Measurements from ENCODE around the gene MBNL2.

MBNL2 gene

DNA sequence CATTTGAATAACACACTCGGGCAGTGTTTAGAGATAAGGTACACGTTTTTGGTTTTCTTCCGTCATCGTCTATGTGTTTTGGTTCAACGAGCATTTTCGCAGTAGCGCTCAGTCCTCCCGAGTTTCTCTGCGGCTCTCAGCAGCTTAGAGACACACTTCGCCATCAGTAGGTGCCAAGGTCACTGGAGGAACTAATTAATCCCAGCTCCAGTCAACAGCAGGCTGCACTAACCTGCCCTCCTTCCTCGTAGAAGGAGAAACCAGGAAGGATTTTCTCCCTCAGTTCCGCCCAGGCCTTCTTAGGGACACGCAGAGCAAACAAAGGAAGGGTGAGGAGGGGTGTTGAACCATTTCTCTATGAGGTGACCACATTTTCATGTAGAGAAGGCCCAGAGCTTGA, 12.6 kb downstream of the MBNL2 start:
- no peak for DNase-seq (ENCODE audit: low read depth)

DNA sequence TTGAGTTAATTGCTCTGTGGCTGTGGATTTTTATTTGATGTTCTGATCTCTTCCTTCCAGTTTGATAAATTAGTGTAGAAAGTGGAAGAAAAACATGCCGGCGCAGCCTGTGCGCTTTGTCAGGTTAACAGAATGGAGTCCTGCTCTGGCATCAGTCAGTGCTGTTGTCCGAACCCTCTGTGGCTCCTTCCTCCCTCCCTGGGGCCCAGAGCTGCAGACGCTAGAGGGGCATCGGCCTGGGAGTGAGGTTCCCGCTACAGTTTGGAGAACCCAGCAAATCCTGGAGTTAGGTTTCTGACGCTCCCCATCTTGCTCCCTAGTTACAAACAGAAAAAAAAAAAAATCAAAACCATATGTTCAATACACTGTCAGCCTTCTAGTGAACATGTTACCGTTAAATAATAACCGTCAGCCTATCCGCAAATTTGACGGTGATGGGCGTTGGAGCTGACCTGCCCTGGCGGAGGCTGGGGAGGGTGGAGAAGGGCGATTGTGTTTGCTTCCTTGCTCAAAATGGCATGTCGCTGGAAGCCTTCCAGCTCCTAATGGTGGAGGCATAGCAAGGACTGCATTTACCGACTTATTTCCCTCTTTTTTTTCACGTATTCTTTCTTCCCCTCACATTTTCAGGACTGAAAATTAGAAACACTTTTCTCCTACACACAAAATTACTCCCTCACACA, 13.6 kb downstream of the MBNL2 start:
- no peak for DNase-seq (ENCODE audit: low read depth)

DNA sequence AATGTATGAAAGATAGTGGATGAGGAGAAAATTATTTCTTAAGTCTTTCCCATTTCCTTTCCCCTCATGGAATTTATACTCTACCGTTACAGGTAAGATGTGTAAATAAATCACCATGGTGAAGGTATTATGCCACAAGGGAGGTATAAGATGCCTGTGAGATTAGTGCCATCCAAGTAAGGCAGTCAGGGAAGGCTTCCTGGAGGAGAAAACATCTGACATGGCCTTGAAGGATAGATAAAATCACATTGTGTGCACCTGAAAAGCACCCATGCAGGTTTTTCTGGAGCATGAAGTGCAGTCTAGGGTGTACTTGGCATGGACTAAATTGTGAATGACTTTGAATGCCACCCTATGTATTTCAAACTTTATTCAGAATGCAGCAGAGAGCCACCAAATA, 15.3 kb downstream of the MBNL2 start:
- no peak for DNase-seq (ENCODE audit: low read depth)

DNA sequence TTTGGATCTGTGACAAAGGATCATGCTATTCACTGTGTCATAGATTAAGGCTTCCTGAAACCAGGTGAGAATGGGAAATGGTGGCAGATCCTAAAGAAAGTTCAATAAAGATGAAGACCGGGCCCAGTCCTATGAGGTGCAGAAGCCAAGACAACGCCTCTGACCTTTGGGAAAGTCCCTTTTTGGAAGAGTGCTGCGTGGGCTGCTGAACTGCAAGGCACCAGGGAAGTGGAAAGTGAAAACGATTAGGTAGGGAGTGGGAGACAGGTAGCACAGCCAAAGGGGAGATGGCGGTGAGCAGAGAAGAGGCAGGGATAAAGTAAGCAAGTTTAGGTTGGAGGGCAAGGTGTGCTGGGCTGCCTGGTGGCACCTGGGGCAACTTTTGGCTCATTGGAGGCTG, 16.3 kb downstream of the MBNL2 start:
- DNase-seq (ENCODE audit: low read depth), result no peak

DNA sequence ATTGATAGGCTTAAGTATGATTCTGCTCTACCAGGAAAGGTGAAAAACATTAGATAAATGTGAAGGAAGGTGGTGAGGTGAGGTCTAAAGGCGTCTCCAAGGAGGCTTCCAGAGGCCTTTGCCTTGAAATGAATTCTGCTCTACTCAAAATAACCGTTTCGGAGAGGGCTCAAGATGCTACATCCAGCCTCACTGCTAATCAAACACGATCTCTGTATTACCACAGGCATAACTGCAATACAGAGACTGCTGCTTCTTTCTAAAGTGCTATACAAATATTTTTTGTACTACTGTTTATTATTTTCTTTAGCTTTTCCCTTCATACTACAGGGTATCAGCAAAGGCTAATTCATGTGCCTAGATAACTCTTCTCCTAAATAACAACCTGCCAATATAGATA, 16.8 kb downstream of the MBNL2 start:
- no peak for DNase-seq (ENCODE audit: low read depth)

DNA sequence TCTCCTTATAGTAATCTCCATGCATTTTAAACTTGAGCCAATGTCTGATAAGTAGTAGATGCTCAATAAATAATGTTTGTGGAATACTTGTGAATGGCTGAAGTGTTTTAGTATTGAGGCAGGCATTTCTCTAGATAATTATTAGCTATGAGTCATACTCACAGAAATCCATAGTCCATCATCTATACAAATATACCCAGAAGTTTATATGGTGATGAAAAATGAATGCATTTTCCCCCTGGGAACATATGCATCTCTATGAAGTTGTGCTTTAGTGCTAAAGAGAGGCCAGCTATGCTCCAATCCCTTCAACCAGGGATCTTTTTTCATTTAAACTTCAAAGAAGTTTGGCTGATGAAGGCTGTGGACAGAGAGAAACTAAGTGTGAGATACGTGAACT, 17.2 kb downstream of the MBNL2 start:
- no peak for DNase-seq (ENCODE audit: low read depth)

DNA sequence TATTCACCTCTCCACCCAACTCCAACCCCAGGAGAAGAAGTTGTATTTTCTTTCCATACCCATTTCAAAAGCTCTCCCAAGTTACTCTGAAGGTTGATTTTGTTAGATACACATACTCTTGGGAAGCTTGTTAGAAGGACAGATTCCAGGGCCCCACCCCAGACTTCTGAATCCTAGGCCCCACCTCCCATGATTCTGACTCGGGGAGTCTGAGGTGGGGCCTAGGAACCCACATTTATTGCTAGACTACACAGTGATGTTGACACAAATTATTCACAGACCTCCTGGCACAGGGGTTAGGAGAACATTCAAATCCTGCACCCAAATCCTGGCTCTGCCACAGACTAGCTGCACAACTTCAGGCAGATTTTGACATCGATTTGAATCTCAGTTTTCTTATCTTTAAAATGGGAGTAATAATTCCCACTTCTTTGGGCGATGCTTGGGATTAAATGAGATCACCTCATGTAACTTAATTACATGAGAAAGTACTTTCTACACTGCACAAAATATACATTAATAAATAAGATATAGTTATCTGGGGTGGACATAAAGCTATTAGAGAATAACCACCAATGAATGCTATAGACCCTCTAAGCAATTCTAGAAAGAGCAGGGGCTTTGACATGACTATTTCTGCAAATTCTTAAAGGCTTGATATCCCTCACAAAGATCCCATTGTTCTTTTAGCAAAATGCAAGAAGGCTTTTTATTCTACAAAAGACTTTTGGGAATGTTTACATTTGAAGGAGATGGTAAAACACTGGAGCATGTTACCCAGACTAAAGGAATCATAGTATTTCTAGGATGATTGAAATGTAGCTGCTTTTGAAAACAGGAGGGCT, 18.0 kb downstream of the MBNL2 start:
- DNase-seq (ENCODE audit: low read depth), result no peak

DNA sequence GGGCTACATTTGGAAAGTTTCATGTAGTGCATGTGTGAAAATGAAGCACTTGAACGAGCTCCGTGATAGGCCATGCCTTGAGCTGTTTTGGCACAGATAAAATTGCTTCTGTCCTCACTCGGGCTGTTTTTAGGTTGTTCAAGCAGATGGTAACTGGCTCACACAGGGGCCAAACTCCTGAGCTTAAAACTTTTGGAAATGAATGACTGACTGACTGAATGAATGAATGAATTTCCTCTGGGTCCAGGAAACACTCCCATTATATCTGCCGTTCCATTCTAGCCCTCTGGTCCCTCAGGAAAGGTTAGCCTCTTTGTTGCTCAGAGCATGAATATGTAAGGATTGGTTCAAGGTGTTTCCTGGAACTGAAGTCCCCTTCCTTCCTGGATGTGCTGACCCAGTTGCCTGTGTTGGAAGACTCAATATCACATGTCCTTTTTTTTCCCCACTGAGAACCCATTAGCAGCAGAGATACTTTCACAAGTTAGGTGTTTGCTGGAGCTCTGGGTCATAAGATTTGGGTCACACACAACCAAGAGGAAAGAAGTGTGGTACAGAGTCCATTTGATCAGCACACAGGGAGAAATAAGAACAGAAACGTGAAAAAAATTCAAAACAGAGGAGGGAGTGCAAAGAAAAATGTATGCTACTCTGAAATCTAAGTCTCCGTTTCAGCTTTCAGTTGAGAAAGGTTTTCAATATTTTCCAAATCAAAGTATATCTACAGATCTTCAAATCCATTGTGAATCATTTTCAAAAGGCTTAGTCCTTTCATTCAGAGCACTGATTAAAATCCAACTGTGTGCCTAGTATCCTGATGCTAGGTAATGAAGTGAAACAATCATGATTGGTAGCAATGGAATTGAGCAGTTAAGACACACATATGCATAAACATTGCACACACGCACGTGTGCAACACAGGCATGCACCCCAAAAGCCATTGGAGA, 18.9 kb downstream of the MBNL2 start:
- no peak for DNase-seq (ENCODE audit: low read depth)

DNA sequence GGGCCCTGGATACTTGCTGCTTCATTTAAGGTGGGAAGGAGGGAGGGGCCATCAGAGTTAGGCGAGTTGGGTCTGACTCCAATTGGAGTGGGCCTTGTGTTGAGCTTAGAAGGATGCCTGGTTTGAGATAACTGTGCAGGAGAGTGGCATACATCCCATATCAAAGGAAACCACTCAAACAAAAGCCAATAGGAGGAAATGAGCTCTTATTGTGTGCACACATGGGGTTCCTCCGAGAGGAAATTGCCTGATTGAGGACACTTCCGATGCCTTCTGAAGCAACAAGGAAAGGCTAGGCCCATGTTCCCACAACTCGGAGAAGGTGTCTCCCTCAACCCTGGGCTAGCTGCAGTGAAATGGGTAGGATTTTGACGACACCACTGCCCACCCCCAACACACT, 19.6 kb downstream of the MBNL2 start:
- no peak for DNase-seq (ENCODE audit: low read depth)

DNA sequence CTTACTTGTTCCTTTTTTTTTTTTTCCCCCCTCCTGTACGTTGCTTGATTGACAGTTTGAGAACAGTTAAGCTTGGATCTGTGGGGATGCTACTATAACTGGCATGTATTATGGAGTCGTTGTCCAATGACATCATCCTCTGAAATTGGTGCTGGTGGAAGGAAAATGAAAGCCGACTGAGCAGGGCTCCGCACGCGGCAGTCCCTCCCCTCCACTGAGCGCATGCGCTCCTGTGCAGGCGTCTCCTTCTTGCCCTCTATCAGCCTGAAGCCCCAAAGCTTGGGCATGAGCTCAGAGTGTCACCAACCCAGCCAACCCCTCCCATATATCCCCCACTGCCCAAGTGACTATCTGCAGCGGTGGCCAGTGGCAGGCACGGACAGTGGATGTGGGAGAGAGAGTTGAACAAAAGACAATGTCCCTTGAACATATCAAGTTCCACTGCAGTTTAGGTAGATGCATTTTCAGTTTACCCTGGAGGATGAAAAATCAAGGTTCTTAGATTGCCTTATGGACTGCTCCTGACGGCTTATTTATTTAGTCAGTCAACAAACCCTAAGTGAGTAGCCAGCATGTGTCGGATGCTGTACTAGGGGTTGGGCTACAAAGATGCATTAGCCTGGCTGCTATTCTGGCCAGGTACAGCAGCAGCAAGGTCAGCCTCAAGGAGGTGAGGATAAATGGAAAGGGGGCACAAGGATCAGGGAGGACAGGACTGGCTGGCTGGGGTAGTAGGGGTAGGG, 20.8 kb downstream of the MBNL2 start:
- DNase-seq (ENCODE audit: low read depth), result no peak

DNA sequence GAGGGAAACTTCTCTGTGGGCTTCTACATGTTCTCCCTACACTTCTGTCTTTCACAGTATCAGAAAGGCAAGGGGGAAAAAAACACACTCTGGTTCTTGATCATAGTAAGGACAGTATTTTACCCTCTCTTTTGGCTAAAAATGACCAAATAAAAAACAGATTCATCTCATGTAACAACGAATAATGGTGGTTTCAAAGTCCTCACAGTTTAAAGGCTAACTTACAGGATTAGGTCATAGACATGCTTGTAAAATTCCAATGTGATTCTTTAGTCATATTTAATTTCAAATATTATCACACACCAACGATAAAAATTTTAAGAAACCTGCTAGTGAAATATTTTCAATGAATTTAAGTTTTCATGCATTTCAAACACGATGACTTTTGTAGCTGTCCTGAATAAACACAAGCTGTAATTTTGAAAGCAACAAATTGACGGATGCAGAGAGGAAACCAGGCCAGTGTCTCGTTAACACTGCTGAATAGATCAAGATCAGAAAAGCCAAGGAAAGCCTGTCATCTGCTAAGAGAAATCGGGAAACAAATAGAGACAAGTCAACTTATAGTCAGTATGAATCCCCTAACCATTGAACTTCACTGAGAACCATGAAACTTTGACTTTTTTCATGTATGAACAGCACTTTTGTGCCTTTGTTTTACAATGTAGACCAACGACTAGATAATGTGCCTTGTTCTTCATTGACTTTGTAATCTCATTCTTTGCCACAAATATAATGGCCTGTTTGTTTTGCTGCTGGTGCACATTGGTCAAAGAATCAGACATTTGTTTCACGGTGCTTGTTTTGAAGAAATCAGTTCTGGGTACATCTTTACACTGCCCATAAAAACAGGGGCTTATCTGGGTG, 22.0 kb downstream of the MBNL2 start:
- no peak for DNase-seq (ENCODE audit: low read depth)

DNA sequence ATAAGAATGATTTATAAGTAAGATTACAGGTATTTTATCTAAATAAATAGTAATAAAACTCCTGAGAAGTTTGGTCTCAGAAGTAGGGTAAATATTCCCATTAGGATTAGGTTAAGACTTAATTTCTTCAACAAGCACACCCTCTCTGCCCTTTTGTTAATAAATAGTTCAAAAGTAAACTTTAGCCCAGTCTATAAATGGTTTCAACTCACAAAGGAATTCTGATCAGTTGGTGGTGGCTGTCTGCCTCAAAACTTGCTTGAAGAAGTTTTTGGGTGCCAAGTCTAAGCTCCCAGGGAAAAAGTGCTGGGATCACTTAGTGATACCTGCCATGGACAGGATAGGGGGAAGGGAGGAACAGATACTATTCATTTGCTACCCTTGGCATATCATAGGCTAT, 22.9 kb downstream of the MBNL2 start:
- no peak for DNase-seq (ENCODE audit: low read depth)

DNA sequence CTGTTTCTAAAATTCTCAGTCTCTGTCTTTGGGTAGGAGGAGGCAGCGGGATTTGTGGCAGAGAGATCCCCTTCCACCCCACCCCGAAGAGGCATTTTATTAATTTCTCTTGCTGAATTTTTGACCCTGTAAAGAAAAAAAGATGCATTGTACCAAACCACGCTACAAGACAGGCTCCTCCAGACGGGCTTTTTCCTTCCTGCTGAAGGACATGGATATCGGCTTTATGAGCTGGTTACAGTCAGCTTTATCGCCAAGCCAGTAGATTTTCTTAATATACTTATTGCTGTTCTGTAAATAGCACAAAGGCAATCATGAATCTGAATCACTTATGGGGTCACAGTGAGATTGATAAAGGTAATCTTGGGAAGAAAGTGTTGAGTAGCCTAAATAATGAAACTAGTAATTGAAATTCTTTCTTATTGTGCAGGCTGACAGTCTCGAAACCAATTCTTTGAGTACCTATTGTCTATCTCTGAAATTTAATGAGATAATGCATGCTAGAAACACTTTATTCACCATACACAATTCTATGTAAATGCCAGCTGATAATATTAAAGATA, 24.5 kb downstream of the MBNL2 start:
- no peak for DNase-seq (ENCODE audit: low read depth)

DNA sequence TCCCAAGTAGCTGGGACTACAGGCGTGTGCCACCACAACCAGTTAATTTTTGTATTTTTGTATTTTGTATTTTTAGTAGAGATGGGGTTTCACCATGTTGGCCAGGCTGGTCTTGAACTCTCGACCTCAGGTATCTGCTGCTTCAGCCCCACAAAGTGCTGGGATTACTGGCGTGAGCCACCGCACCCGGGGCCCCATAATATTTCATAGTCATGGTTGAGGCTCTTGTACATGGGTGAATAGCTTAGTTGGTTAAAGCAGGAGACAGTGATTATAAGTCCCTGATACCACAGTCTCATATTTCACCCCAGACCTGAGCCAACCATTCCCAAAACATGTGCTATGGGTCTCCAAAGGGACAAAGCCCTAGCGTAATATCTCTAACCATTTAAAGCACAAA, 26.1 kb downstream of the MBNL2 start:
- no peak for DNase-seq (ENCODE audit: low read depth)

DNA sequence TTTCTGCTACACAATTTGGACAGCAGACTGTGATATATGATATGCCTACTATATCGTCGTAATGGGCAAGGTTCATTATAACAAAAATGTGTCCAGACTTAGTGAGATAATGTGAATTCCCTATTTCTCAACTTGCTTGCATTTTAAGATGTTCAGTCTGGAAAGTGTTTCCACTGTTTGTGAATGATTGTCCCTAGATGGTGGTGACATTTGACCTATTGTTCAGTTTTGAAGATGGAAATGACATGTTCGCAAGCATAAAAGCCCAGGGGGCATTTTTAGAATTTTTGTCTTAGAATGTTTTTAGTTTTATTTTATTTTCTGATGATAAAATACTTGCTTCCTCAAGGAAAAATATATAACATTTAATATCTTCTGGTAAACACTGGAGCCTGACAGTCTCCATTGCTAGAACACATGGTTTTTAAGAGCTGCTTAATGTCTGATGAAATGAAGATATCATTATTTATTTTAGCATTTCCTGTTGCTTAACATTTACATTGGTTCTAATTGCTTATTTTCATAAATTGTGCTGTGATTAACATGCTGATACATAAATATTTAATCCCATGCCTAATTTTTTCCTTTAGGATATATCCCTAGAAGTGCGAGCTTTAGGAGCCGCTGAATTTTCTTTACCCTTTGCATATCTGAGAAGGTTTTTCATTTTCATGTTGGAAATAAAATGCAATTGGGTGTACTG, 27.1 kb downstream of the MBNL2 start:
- no peak for DNase-seq (ENCODE audit: low read depth)

DNA sequence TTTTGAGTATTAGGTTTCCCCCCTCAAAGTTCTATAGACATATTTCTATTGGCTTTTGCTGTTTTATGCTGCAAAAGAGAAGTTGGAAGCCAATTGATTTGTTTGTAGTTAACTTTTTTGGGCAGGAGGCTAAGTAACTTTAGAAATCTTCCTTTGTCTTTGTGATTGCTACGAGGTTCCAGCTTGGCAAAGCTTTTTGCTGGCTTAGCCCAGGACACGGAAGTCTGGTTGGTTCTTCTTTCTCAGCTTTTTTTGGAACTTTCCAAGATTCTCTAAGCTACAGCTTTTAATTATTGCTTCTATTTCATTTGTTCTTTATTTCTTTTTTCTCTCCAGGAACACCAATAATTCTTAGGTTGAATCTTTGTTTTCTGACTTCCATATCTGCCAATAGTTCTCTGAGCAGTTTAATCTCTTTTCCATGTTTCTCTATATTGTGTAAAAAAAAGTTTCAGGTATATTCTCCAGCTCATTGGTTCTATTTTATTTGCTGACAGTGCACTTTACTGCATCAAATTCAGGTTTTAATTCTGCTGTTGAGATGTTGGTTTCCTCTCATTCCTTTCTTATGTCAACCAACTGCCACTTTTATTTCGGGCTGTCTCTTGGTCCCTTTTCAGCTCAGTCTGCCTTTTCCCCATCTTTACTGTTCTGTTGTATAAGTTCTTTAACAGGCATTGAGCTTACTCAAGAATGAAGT, 27.8 kb downstream of the MBNL2 start:
- no peak for DNase-seq (ENCODE audit: low read depth)

DNA sequence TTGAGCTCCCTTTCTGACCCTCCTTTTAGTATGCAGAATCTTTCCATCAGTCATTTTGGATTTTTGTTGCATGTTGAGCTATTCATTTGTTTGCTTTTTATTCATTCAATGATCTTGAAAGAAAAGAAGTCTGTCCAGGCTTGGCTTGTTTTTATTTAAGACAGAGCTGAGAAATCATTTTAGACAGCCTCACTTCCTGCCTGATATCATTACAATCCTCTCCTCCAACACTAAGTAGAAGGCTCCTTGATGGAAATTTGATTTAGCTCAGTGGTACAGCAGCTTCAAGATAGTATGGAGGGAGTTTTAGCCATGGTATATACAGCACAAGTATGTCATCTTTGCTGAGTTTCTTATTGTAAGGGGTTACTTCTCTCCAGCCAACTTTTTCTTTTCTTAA, 28.4 kb downstream of the MBNL2 start:
- no peak for DNase-seq (ENCODE audit: low read depth)

DNA sequence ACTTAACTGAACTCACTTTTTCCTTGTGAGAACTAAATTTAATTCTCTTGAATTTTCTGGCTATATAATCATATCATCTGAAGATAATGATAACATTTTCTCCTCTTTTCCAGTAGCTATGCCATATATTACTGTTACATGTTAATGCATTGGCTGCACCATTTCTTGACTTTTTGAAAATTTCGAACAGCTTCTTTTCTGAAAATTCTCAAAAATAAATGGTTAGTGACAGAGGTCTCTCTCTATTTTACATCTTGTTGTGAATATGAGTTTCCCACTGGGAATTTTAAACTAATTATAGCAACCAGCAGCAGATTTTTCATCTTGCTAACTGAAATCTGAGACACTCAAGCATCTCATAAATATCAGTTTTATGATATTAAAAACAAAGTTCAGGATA, 30.6 kb downstream of the MBNL2 start:
- DNase-seq (ENCODE audit: low read depth), result no peak

DNA sequence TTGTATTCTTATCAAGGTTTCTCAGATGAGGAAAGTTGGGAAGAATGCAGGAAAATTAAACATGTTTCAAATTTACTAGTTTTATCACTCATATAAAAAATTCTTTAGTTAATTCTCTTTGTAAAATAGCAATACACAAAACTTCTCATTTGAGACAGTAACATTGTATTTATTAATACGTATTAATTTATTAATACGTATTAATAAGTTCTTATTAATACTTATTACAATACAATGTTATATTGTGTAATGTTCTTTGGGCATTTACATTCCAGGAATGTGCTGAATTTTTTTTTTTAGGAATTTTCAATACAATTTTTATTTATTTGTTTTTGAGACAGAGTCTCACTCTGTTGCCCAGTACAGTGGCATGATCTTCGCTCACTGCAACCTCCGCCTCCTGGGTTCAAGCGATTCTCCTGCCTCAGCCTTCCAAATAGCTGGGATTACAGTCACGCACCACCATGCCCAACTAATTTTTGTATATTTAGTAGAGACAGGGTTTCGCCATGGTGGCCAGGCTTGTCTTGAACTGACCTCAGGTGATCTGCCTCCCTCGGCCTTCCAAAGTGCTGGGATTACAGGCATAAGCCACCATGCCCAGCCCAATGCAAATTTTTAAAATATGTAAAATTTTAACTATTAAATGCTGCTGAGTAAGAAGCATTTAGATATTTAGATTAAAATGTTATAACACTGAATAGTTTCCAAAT, 31.6 kb downstream of the MBNL2 start:
- DNase-seq (ENCODE audit: low read depth), result no peak

Data from stimulated activated CD8-positive, alpha-beta memory T cell treated with anti-CD3 and anti-CD28 coated beads, Interleukin-7, amount 100 ng/mL, for 24 hours (primary cell).